A673 (cell line): Measurements from ENCODE around the gene ATP9A. TPM values are rescaled to one million over a fixed set of nuclear protein-coding genes. Genes with fewer than 3 reads are reported as not detected.
"Not testable (repeated sequence)": the region's sequence is repeated elsewhere in the genome, so short reads cannot be mapped to it uniquely, and the experiment has no call there.

ENCODE experiments used
- BruUV-seq: library from RNA; stranded (reverse); fragments of 400-500 nt; replicated peaks from 2 replicates; lab custom pipeline; 2021; lab: Mats Ljungman, UMichigan
- CTCF ChIA-PET: fragments of 300-600 bp; sonication (Branson Sonifier 250); formaldehyde crosslinking; loops from one replicate; lab custom pipeline; 2022; ENCODE audit warnings: antibody characterized with exemption; lab: Charles Lee
- POLR2A ChIA-PET: fragments of 300-600 bp; sonication (Branson Sonifier 250); formaldehyde crosslinking; loops from one replicate; lab custom pipeline; 2022; ENCODE audit warnings: antibody characterized with exemption; ENCODE audit not compliant: low non-redundant PET; lab: Charles Lee
- DNase-seq: peaks from one replicate; pipeline ENCODE4 v3.0.0-alpha.2; 2015; ENCODE audit warnings: low spot score
- H3K27ac ChIP-seq: fragments of 200-600 bp; sonication (generic); 2 replicates; pipeline ENCODE4 v1.5.1; 2016; ENCODE audit warnings: mixed run types, low read depth, mild to moderate bottlenecking, mixed read lengths, antibody characterized with exemption, low read length; ENCODE audit not compliant: poor library complexity, severe bottlenecking
- H3K27me3 ChIP-seq: fragments of 200-600 bp; sonication (generic); replicated peaks from 2 replicates; pipeline ENCODE4 v1.6.1; 2017; ENCODE audit warnings: mixed run types, low read depth, mild to moderate bottlenecking, mixed read lengths, antibody characterized with exemption, low read length; ENCODE audit not compliant: insufficient read depth, poor library complexity
- H3K36me3 ChIP-seq: fragments of 200-600 bp; sonication (generic); 2 replicates; pipeline ENCODE4 v1.6.1; 2016; ENCODE audit warnings: mixed run types, mild to moderate bottlenecking, mixed read lengths, antibody characterized with exemption, low read length; ENCODE audit not compliant: insufficient read depth, poor library complexity, severe bottlenecking
- H3K4me1 ChIP-seq: fragments of 200-600 bp; sonication (generic); 2 replicates; pipeline ENCODE4 v1.6.1; 2017; ENCODE audit warnings: mixed run types, mild to moderate bottlenecking, mixed read lengths, antibody characterized with exemption, low read length; ENCODE audit not compliant: insufficient read depth, poor library complexity, severe bottlenecking
- H3K4me3 ChIP-seq: fragments of 200-600 bp; sonication (generic); 2 replicates; pipeline ENCODE4 v1.5.1; 2016; ENCODE audit warnings: low read depth, mixed run types, mild to moderate bottlenecking, mixed read lengths, low read length; ENCODE audit not compliant: poor library complexity, severe bottlenecking
- H3K9me3 ChIP-seq: fragments of 200-600 bp; sonication (generic); 2 replicates; pipeline ENCODE4 v1.6.1; 2016; ENCODE audit warnings: mixed run types, low read depth, mild to moderate bottlenecking, mixed read lengths, antibody characterized with exemption, low read length; ENCODE audit not compliant: poor library complexity, severe bottlenecking
- CTCF ChIP-seq: fragments of 300-800, 200-600 bp; sonication (generic); conservative IDR thresholded peaks from 2 replicates; pipeline ENCODE4 v1.5.1; 2017; ENCODE audit warnings: low read depth, mild to moderate bottlenecking, antibody characterized with exemption, low read length, moderate library complexity, mixed read lengths
- EZH2 ChIP-seq: fragments of 200-600 bp; sonication (generic); IDR thresholded peaks from 2 replicates; pipeline ENCODE4 v1.6.1; 2017; ENCODE audit warnings: borderline replicate concordance, low read depth, mild to moderate bottlenecking, mixed read lengths, antibody characterized with exemption, low read length; ENCODE audit not compliant: poor library complexity, severe bottlenecking
- intact Hi-C: fragments of 100-400 bp; cut with micrococcal nuclease; formaldehyde crosslinking; loops from one replicate; pipeline ENCODE4 v1.10.0; 2022; ENCODE audit not compliant: unreplicated experiment
- total RNA-seq: library from RNA; stranded (reverse); gene quantifications from 2 replicates; pipeline ENCODE4 v1.2.3, GENCODE V29; 2021

ATP9A gene
- total RNA-seq, 1 experiment from 2014 or later: 31.2 TPM

DNA sequence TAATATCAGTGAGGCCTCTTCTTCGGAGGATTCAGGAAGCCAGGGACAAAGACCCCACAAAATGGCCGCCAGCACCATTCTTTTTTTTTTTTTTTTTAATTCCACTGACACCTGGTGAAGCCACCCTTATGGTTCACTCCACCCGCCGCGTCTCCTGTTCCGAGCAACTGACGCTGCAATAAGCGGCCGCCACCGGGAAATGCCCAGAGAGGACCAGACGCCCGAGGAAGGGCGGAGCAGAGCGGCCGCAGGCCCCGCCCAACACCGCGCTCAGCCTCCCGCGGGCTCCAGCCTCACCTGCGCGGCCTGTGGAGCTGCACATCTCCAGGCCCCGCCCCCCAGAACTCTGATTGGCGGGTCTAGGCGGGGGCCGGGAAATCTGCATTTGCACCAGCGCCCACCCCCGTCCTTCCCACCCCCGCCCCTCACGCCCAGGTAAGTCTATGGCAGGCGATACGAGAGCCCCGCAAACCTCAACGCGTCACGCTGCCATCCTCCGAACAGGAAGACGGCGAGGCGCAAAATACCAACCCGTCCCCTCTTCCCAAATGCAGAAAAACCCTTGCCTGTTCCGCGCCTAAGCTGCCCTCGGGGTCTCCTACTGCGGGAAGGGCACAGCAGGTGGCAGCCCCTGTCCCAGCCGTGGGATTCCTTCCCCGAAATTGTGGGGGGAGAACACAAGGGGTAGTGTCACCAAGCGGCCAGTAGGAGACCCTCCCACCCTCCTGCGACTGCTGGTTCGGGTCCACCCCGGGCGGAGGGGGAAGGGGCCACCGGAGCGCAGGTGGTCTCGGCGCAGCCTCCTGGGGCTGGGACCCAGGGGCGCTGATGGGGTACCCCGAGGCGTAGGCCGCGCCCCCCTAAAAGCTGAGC lies 960 bp downstream of the ATP9A start:
- ChIA-PET CTCF (no interaction called here), POLR2A (no interaction called here)
- intact Hi-C loops: loop anchor here (10.0 kb wide), 1 partner anchor 132 kb away; no protein-coding TSS in a partner anchor
- H3K36me3 ChIP-seq: no peaks in the 10 kb centered on the region
- peaks cover 9% of the 10 kb centered on the region for H3K4me1 ChIP-seq
- TF ChIP-seq CTCF: peak; percentile 47
- no peak for TF ChIP-seq EZH2
- no TSS peak for BruUV-seq
- H3K4me3 ChIP-seq: peak overlapping the region; percentile 91
- no peaks in the 10 kb centered on the region for H3K27me3 ChIP-seq
- no peaks in the 10 kb centered on the region for H3K9me3 ChIP-seq
- peak; percentile 58 for DNase-seq
- H3K27ac ChIP-seq: peak overlapping the region; percentile 65

DNA sequence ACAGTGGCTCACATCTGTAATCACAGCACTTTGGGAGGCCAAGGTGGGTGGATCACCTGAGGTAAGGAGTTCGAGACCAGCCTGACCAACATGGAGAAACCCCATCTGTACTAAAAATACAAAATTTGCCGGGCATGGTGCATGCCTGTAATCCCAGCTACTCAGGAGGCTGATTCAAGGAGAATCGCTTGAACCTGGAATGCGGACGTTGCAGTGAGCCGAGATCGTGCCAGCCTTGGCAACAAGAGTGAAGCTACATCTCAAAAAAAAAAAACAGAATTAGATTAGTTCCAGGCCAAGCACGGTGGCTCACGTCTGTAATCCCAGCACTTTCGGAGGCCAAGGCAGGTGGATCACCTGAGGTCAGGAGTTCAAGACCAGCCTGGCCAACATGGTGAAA lies 2.8 kb downstream of the ATP9A start:
- DNase-seq, H3K27me3 ChIP-seq, BruUV-seq, H3K4me3 ChIP-seq, H3K36me3 ChIP-seq, H3K27ac ChIP-seq, H3K9me3 ChIP-seq, CTCF ChIA-PET: not testable (repeated sequence)
- intact Hi-C loops: loop anchor here (10.0 kb wide), 1 partner anchor 131 kb away; no protein-coding TSS in a partner anchor
- peaks cover 17% of the 10 kb centered on the region for H3K4me1 ChIP-seq
- POLR2A ChIA-PET: interaction anchor here (0.6 kb wide), 1 partner anchor 107 kb away, joined by 3 read pairs; no protein-coding TSS in a partner anchor

- intact Hi-C loops: loop anchor here (10.0 kb wide), 1 partner anchor 129 kb away; no protein-coding TSS in a partner anchor
Measured at GRCh38 chr20:51763965-51764602, 4.1 kb downstream of the ATP9A start.

More at GRCh38 chr20:51763965-51764602, 4.1 kb downstream of the ATP9A start:
- TSS peak; percentile 16 for BruUV-seq
- Histone ChIP-seq H3K36me3 (no peaks in the 10 kb centered on the region), H3K27me3 (no peaks in the 10 kb centered on the region), H3K27ac (no peak overlapping the region), H3K4me1 (peaks cover 16% of the 10 kb centered on the region), H3K9me3 (no peaks in the 10 kb centered on the region), H3K4me3 (no peak overlapping the region)
- no peak for DNase-seq
- TF ChIP-seq CTCF (no peak), EZH2 (no peak)
- ChIA-PET POLR2A (no interaction called here), CTCF (no interaction called here)
